ENCODE data around the gene DNAJB9. TPM values are rescaled to one million over a fixed set of nuclear protein-coding genes. Genes with fewer than 3 reads are reported as not detected.

DNAJB9 gene
- total RNA-seq, 2 experiments from 2014 or later = 66.5 to 72.1 TPM

GRCh38 chr7:108584211-108584610 lies 14.5 kb downstream of the DNAJB9 start:
- peaks cover 0 to 9% of the 10 kb centered on the region in 2 experiments for H3K9me3 ChIP-seq (ENCODE audit: control insufficient read depth in 1 of 2, insufficient read depth in 1 of 2, low read length in 2 of 2)
- H3K27me3 ChIP-seq (ENCODE audit: control insufficient read depth in 1 of 2, insufficient read depth in 2 of 2, low read length in 2 of 2) = no peaks in the 10 kb centered on the region
- Mint-ChIP-seq H3K4me3 (no peak overlapping the region), H3K9me3 (no peaks in the 10 kb centered on the region), H3K27me3 (no peaks in the 10 kb centered on the region), H3K36me3 (ENCODE audit: low read depth) (peaks cover 13% of the 10 kb centered on the region), H3K4me1 (ENCODE audit: low read depth) (no peaks in the 10 kb centered on the region), H3K27ac (no peak overlapping the region)
- H3K4me3 ChIP-seq (ENCODE audit: low read length) = no peak overlapping the region
- no peak overlapping the region for H3K27ac ChIP-seq (ENCODE audit: low read depth in 1 of 2, low read length in 2 of 2)
- intact Hi-C loops (cut with DNase I, micrococcal nuclease) = no loop called here
- no peak for DNase-seq
- no peak for TF ChIP-seq CTCF (IDR thresholded peaks at IDR 0.05)
- H3K4me1 ChIP-seq (ENCODE audit: insufficient read depth, low read length) = no peaks in the 10 kb centered on the region
- ATAC-seq (ENCODE audit: poor library complexity) = no peak
- peaks cover 5% of the 10 kb centered on the region for H3K36me3 ChIP-seq (ENCODE audit: insufficient read depth, low read length)
- CTCF ChIA-PET = no interaction called here
- POLR2A ChIA-PET = no interaction called here

- Mint-ChIP-seq H3K4me3 (no peak overlapping the region), H3K4me1 (ENCODE audit: low read depth) (no peaks in the 10 kb centered on the region), H3K27me3 (no peaks in the 10 kb centered on the region), H3K27ac (no peak overlapping the region), H3K36me3 (ENCODE audit: low read depth) (peaks cover 4% of the 10 kb centered on the region), H3K9me3 (no peaks in the 10 kb centered on the region)
- DNase-seq = no peak
- H3K36me3 ChIP-seq (ENCODE audit: insufficient read depth, low read length) = no peaks in the 10 kb centered on the region
- no peak overlapping the region for H3K27ac ChIP-seq (ENCODE audit: low read depth in 1 of 2, low read length in 2 of 2)
- no peak for TF ChIP-seq CTCF (IDR thresholded peaks at IDR 0.05)
- CTCF ChIA-PET = no interaction called here
- no peaks in the 10 kb centered on the region for H3K4me1 ChIP-seq (ENCODE audit: insufficient read depth, low read length)
- intact Hi-C loops (cut with DNase I, micrococcal nuclease) = no loop called here
- H3K4me3 ChIP-seq (ENCODE audit: low read length) = no peak overlapping the region
- H3K9me3 ChIP-seq (ENCODE audit: control insufficient read depth in 1 of 2, insufficient read depth in 1 of 2, low read length in 2 of 2) = no peaks in the 10 kb centered on the region
- POLR2A ChIA-PET = interaction anchor here (0.6 kb wide), 1 partner anchor 17 kb away, joined by 3 read pairs; no protein-coding TSS in a partner anchor
- no peaks in the 10 kb centered on the region for H3K27me3 ChIP-seq (ENCODE audit: control insufficient read depth in 1 of 2, insufficient read depth in 2 of 2, low read length in 2 of 2)
- no peak for ATAC-seq (ENCODE audit: poor library complexity)
Observed at GRCh38 chr7:108585843-108586242, 16.2 kb downstream of the DNAJB9 start.

- ChIA-PET POLR2A (no interaction called here), CTCF (no interaction called here)
- Mint-ChIP-seq H3K27me3 (no peaks in the 10 kb centered on the region), H3K36me3 (ENCODE audit: low read depth) (peaks cover under 1% of the 10 kb centered on the region), H3K9me3 (no peaks in the 10 kb centered on the region), H3K4me1 (ENCODE audit: low read depth) (no peaks in the 10 kb centered on the region), H3K27ac (no peak overlapping the region), H3K4me3 (no peak overlapping the region)
- ATAC-seq (ENCODE audit: poor library complexity) (no peak), DNase-seq (no peak)
- Histone ChIP-seq H3K9me3 (ENCODE audit: control insufficient read depth in 1 of 2, insufficient read depth in 1 of 2, low read length in 2 of 2) (no peaks in the 10 kb centered on the region), H3K36me3 (ENCODE audit: insufficient read depth, low read length) (no peaks in the 10 kb centered on the region), H3K27me3 (ENCODE audit: control insufficient read depth in 1 of 2, insufficient read depth in 2 of 2, low read length in 2 of 2) (no peaks in the 10 kb centered on the region), H3K4me3 (ENCODE audit: low read length) (no peak overlapping the region), H3K4me1 (ENCODE audit: insufficient read depth, low read length) (no peaks in the 10 kb centered on the region), H3K27ac (ENCODE audit: low read depth in 1 of 2, low read length in 2 of 2) (no peak overlapping the region)
- TF ChIP-seq CTCF (IDR thresholded peaks at IDR 0.05) = no peak
- intact Hi-C loops (cut with DNase I, micrococcal nuclease) = no loop called here
Observed at GRCh38 chr7:108586274-108586710, 16.6 kb downstream of the DNAJB9 start.
